Mesothelial cell of epicardium (in vitro differentiated cells): Measurements from ENCODE around the gene LRRC18. TPM values are rescaled to one million over a fixed set of nuclear protein-coding genes. Genes with fewer than 3 reads are reported as not detected.

ENCODE experiments used
- DNase-seq, 2 experiments: peaks; one replicate each; pipeline ENCODE4 v3.0.0; 2021; ENCODE audit warnings: low spot score in 2 of 2; ENCODE audit not compliant: unreplicated experiment in 2 of 2
- H3K27ac Mint-ChIP-seq: 2 replicates; pipeline ENCODE4 v1.8.0; 2021; ENCODE audit warnings: mixed read lengths
- H3K27me3 Mint-ChIP-seq: 2 replicates; pipeline ENCODE4 v1.8.0; 2021; ENCODE audit warnings: low read depth, mixed read lengths
- H3K36me3 Mint-ChIP-seq: 2 replicates; pipeline ENCODE4 v1.8.0; 2021; ENCODE audit warnings: mixed read lengths
- H3K4me1 Mint-ChIP-seq: 2 replicates; pipeline ENCODE4 v1.8.0; 2021; ENCODE audit warnings: mixed read lengths
- H3K4me3 Mint-ChIP-seq: 2 replicates; pipeline ENCODE4 v1.8.0; 2021; ENCODE audit warnings: mild to moderate bottlenecking, moderate library complexity, mixed read lengths
- H3K9me3 Mint-ChIP-seq: 2 replicates; pipeline ENCODE4 v1.8.0; 2021; ENCODE audit warnings: mixed read lengths
- total RNA-seq: library from RNA; stranded (reverse); gene quantifications from 3 replicates; pipeline ENCODE4 v1.2.1, GENCODE V29; 2021
- TF ChIP-seq, protein P1 (sequence below): fragments of 200-600 bp; sonication (generic); IDR thresholded peaks from one replicate; pipeline ENCODE4 v1.5.0; 2021; ENCODE audit warnings: antibody characterized with exemption; ENCODE audit not compliant: unreplicated experiment

LRRC18 gene
- total RNA-seq, 1 donor from 2014 or later = not detected

DNA sequence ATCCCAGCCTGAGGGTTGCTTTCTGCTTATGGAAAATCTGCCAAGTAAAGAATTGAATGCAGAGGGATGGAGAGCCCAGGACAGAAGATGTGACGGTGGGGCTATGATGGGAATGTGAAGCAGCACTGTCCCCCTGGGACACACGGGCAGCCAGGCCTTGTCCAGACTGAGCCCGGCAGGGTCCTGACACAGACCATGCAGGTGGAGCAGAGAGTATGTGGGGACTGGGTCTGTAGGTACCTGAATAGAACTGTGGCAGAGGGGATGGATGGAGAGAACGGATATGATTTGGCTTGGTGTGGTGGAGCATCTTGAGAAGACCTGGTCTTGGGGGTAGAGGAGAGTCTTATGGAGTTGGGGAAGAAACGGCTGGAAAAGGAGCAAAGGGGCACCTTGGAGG lies 732 bp upstream of the LRRC18 start:
- Mint-ChIP-seq H3K4me3 (no peak overlapping the region), H3K4me1 (no peaks in the 10 kb centered on the region), H3K9me3 (no peaks in the 10 kb centered on the region), H3K27ac (no peak overlapping the region), H3K36me3 (no peaks in the 10 kb centered on the region), H3K27me3 (peaks cover 2% of the 10 kb centered on the region)
- TF ChIP-seq, protein P1, sequence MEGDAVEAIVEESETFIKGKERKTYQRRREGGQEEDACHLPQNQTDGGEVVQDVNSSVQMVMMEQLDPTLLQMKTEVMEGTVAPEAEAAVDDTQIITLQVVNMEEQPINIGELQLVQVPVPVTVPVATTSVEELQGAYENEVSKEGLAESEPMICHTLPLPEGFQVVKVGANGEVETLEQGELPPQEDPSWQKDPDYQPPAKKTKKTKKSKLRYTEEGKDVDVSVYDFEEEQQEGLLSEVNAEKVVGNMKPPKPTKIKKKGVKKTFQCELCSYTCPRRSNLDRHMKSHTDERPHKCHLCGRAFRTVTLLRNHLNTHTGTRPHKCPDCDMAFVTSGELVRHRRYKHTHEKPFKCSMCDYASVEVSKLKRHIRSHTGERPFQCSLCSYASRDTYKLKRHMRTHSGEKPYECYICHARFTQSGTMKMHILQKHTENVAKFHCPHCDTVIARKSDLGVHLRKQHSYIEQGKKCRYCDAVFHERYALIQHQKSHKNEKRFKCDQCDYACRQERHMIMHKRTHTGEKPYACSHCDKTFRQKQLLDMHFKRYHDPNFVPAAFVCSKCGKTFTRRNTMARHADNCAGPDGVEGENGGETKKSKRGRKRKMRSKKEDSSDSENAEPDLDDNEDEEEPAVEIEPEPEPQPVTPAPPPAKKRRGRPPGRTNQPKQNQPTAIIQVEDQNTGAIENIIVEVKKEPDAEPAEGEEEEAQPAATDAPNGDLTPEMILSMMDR = no peak
- DNase-seq = no peak

DNA sequence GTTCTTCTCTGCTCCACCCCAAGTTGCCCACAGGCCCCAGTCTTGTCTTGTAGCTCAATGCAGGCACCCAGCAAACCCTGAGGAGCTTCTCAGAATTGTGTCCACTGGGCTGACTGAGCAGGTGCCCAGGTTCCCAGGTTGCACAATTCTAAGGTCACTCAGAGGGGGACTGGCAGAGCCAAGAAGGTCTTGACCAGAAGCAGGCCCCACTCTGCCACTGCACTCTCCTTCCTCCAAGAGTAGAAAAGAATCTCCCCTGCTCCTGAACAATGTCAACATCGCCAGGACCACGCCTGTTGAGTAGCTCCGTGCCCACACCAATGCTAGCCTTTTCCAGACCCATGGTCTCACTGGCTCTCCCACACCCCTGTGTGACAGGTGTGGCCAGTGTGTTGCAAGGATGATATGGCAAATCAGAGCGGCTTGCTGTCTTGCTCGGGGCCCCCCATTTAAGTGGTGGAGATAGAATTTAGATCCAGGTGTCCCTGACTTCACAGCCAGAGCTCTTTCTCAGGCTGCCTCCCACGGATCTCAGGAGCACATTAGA lies 577 bp downstream of the LRRC18 start:
- H3K27ac Mint-ChIP-seq = no peak overlapping the region
- no peaks in the 10 kb centered on the region for H3K9me3 Mint-ChIP-seq
- no peak overlapping the region for H3K4me3 Mint-ChIP-seq
- no peak for DNase-seq
- peaks cover 5% of the 10 kb centered on the region for H3K27me3 Mint-ChIP-seq
- no peaks in the 10 kb centered on the region for H3K4me1 Mint-ChIP-seq
- TF ChIP-seq, protein P1 = no peak
- H3K36me3 Mint-ChIP-seq = no peaks in the 10 kb centered on the region

- Mint-ChIP-seq H3K4me1 (no peaks in the 10 kb centered on the region), H3K36me3 (no peaks in the 10 kb centered on the region), H3K27ac (no peak overlapping the region), H3K4me3 (no peak overlapping the region), H3K9me3 (no peaks in the 10 kb centered on the region), H3K27me3 (peaks cover 5% of the 10 kb centered on the region)
- TF ChIP-seq, protein P1 = no peak
- DNase-seq = no peak
Observed at GRCh38 chr10:48938281-48938680, 1.4 kb downstream of the LRRC18 start.

GRCh38 chr10:48937796-48938195 lies 1.8 kb downstream of the LRRC18 start:
- H3K4me1 Mint-ChIP-seq = no peaks in the 10 kb centered on the region
- no peak overlapping the region for H3K27ac Mint-ChIP-seq
- TF ChIP-seq, protein P1 = no peak
- H3K9me3 Mint-ChIP-seq = no peaks in the 10 kb centered on the region
- peaks cover 5% of the 10 kb centered on the region for H3K27me3 Mint-ChIP-seq
- no peak overlapping the region for H3K4me3 Mint-ChIP-seq
- no peaks in the 10 kb centered on the region for H3K36me3 Mint-ChIP-seq
- DNase-seq = no peak

DNA sequence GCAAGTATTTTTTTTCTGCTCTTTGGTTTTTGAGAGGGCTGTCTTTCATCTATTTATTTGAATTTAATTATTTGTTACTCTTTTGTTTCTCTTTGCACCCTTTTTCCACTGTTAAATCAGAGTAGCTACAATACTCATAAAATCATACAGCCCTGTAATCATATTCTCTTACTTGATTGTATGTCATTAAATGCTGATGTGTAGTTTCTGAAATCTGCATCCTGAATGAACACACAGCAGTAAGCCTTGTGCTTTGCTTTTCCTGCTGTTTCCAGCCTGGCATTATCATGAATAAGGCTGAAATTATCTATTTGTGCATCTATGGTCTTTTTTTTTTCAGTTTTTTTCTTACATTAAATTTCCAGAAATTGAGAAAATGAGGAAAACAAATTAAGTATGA lies 4.1 kb downstream of the LRRC18 start:
- H3K27ac Mint-ChIP-seq = no peak overlapping the region
- H3K4me3 Mint-ChIP-seq = no peak overlapping the region
- TF ChIP-seq, protein P1 = no peak

More for the DNA sequence above, 4.1 kb downstream of the LRRC18 start:
- H3K9me3 Mint-ChIP-seq = no peaks in the 10 kb centered on the region
- H3K4me1 Mint-ChIP-seq = no peaks in the 10 kb centered on the region
- H3K36me3 Mint-ChIP-seq = no peaks in the 10 kb centered on the region
- DNase-seq = no peak
- H3K27me3 Mint-ChIP-seq = peaks cover 5% of the 10 kb centered on the region
